Neural cell (in vitro differentiated cells): ENCODE measurements around the gene ASB6. TPM values are rescaled to one million over a fixed set of nuclear protein-coding genes. Genes with fewer than 3 reads are reported as not detected.

Source experiments
- H2AFZ ChIP-seq: fragments of 200-600, 300-800 bp; sonication (generic), shearing (Covaris generic); 2 replicates; pipeline ENCODE4 v1.6.0; 2014; ENCODE audit warnings: low read depth, mild to moderate bottlenecking, antibody characterized with exemption, low read length, moderate library complexity
- H3F3A ChIP-seq: fragments of 200-600 bp; shearing (Covaris generic); 2 replicates; pipeline ENCODE4 v1.6.1; 2016; ENCODE audit warnings: mild to moderate bottlenecking, moderate library complexity, mixed read lengths, antibody characterized with exemption, low read length; ENCODE audit not compliant: insufficient read depth, poor library complexity, severe bottlenecking
- H3K27ac ChIP-seq: fragments of 200-600, 300-800 bp; sonication (generic), shearing (Covaris generic); 2 replicates; pipeline ENCODE4 v1.5.1; 2014; ENCODE audit warnings: mild to moderate bottlenecking, low read length, moderate library complexity
- H3K27me3 ChIP-seq: fragments of 300-800, 200-600 bp; sonication (generic), shearing (Covaris generic); 2 replicates; pipeline ENCODE4 v1.6.0; 2014; ENCODE audit warnings: mild to moderate bottlenecking, low read depth, low read length, moderate library complexity; ENCODE audit not compliant: insufficient read depth
- H3K36me3 ChIP-seq: fragments of 300-800, 200-600 bp; sonication (generic), shearing (Covaris generic); 2 replicates; pipeline ENCODE4 v1.5.1; 2014; ENCODE audit warnings: mild to moderate bottlenecking, antibody characterized with exemption, low read length, moderate library complexity; ENCODE audit not compliant: insufficient read depth
- H3K4me2 ChIP-seq: fragments of 300-800, 200-600 bp; sonication (generic), shearing (Covaris generic); 2 replicates; pipeline ENCODE4 v1.6.0; 2014; ENCODE audit warnings: mild to moderate bottlenecking, low read length
- H3K4me3 ChIP-seq: fragments of 300-800, 200-600 bp; sonication (generic), shearing (Covaris generic); 2 replicates; pipeline ENCODE4 v1.5.1; 2014; ENCODE audit warnings: mild to moderate bottlenecking, low read length, moderate library complexity
- H3K79me2 ChIP-seq: fragments of 200-600 bp; shearing (Covaris generic); replicated peaks from 2 replicates; pipeline ENCODE4 v1.6.0; 2014; ENCODE audit warnings: mild to moderate bottlenecking, low read length, moderate library complexity; ENCODE audit not compliant: insufficient read depth
- H3K9ac ChIP-seq: fragments of 300-800, 200-600 bp; sonication (generic), shearing (Covaris generic); 2 replicates; pipeline ENCODE4 v1.6.1; 2016; ENCODE audit warnings: mild to moderate bottlenecking, low read length, mixed read lengths
- H3K9me2 ChIP-seq: fragments of 200-600 bp; shearing (Covaris generic); 2 replicates; pipeline ENCODE4 v1.6.1; 2016; ENCODE audit warnings: mild to moderate bottlenecking, low read length, mixed read lengths; ENCODE audit not compliant: insufficient read depth
- H3K9me3 ChIP-seq: fragments of 200-600, 300-800 bp; sonication (generic), shearing (Covaris generic); 2 replicates; pipeline ENCODE4 v1.6.1; 2016; ENCODE audit warnings: mild to moderate bottlenecking, mixed run types, low read length, moderate library complexity, mixed read lengths
- H4K20me1 ChIP-seq: fragments of 200-600 bp; shearing (Covaris generic); 2 replicates; pipeline ENCODE4 v1.6.1; 2016; ENCODE audit warnings: mild to moderate bottlenecking, mixed run types; ENCODE audit not compliant: insufficient read depth
- EP300 ChIP-seq: fragments of 450-650 bp; conservative IDR thresholded peaks from 2 replicates; pipeline ENCODE4 v1.6.1; 2014; ENCODE audit warnings: antibody characterized with exemption, mild to moderate bottlenecking, moderate library complexity; ENCODE audit not compliant: poor library complexity, severe bottlenecking
- EZH2 ChIP-seq: fragments of 200-600, 300-800 bp; shearing (Covaris generic), sonication (generic); IDR thresholded peaks from 2 replicates; pipeline ENCODE4 v1.6.1; 2014; ENCODE audit warnings: antibody characterized with exemption, low read length, borderline replicate concordance, mild to moderate bottlenecking; ENCODE audit not compliant: insufficient read depth, poor library complexity, severe bottlenecking
- MXI1 ChIP-seq: fragments of 450-650 bp; conservative IDR thresholded peaks from 2 replicates; pipeline ENCODE4 v1.6.1; 2014; ENCODE audit warnings: antibody characterized with exemption, mild to moderate bottlenecking; ENCODE audit not compliant: poor library complexity, severe bottlenecking
- POLR2AphosphoS5 ChIP-seq: IDR thresholded peaks from 2 replicates; pipeline ENCODE4 v1.6.1; 2012
- RAD21 ChIP-seq: fragments of 450-650 bp; conservative IDR thresholded peaks from 2 replicates; pipeline ENCODE4 v1.6.1; 2014; ENCODE audit warnings: antibody characterized with exemption, mild to moderate bottlenecking, moderate library complexity
- SMC3 ChIP-seq: fragments of 450-650 bp; conservative IDR thresholded peaks from 2 replicates; pipeline ENCODE4 v1.6.1; 2014; ENCODE audit warnings: antibody characterized with exemption, mild to moderate bottlenecking, moderate library complexity; ENCODE audit not compliant: poor library complexity
- TAF1 ChIP-seq: IDR thresholded peaks from 2 replicates; pipeline ENCODE4 v1.6.1; 2012; ENCODE audit warnings: low read depth
- polyA plus RNA-seq: library from polyadenylated mRNA; depleted of rRNA; stranded (reverse); fragments of >200 nt; gene quantifications from 2 replicates; pipeline ENCODE4 v1.2.3, GENCODE V29; 2014
- TF ChIP-seq, protein P1 (sequence below): IDR thresholded peaks from 2 replicates; pipeline ENCODE4 v1.6.1; 2012; ENCODE audit warnings: borderline replicate concordance

The ASB6 gene
- polyA plus RNA-seq, 1 donor from 2014 or later, result 18.4 TPM

DNA sequence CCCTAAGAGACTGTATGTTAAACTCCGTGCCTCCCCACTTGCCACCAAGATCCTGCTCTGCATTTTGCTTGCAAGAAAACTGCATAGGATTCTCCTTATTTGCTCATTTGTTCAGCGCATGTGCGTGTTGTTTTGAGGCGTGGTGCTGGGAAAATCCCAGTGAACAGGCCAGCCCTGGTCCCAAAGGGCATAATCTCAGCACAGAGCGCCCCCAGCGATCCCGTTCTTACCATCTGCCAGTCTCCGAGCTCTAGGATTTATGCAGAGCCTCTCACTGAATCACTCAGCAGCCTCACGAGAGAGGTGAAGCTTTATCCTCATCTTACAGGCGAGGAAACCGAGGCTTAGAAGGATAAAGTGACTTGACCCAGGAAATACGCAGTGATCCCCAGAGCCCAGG lies 35.0 kb upstream of the ASB6 start:
- H3K9ac ChIP-seq, result no peak overlapping the region
- H4K20me1 ChIP-seq, result no peaks in the 10 kb centered on the region
- H3K9me2 ChIP-seq, result no peaks in the 10 kb centered on the region
- no peak overlapping the region for H3K4me3 ChIP-seq
- H2AFZ ChIP-seq, result no peak overlapping the region
- H3K36me3 ChIP-seq, result no peaks in the 10 kb centered on the region
- H3K27me3 ChIP-seq, result no peaks in the 10 kb centered on the region
- H3K9me3 ChIP-seq, result no peaks in the 10 kb centered on the region
- no peak for TF ChIP-seq EP300
- no peak for TF ChIP-seq MXI1
- no peak for TF ChIP-seq SMC3
- TF ChIP-seq RAD21, result no peak
- TF ChIP-seq POLR2AphosphoS5, result no peak
- TF ChIP-seq, protein P1, sequence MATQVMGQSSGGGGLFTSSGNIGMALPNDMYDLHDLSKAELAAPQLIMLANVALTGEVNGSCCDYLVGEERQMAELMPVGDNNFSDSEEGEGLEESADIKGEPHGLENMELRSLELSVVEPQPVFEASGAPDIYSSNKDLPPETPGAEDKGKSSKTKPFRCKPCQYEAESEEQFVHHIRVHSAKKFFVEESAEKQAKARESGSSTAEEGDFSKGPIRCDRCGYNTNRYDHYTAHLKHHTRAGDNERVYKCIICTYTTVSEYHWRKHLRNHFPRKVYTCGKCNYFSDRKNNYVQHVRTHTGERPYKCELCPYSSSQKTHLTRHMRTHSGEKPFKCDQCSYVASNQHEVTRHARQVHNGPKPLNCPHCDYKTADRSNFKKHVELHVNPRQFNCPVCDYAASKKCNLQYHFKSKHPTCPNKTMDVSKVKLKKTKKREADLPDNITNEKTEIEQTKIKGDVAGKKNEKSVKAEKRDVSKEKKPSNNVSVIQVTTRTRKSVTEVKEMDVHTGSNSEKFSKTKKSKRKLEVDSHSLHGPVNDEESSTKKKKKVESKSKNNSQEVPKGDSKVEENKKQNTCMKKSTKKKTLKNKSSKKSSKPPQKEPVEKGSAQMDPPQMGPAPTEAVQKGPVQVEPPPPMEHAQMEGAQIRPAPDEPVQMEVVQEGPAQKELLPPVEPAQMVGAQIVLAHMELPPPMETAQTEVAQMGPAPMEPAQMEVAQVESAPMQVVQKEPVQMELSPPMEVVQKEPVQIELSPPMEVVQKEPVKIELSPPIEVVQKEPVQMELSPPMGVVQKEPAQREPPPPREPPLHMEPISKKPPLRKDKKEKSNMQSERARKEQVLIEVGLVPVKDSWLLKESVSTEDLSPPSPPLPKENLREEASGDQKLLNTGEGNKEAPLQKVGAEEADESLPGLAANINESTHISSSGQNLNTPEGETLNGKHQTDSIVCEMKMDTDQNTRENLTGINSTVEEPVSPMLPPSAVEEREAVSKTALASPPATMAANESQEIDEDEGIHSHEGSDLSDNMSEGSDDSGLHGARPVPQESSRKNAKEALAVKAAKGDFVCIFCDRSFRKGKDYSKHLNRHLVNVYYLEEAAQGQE, result no peak
- no peak overlapping the region for H3K4me2 ChIP-seq
- no peaks in the 10 kb centered on the region for H3K79me2 ChIP-seq
- no peaks in the 10 kb centered on the region for H3F3A ChIP-seq
- H3K27ac ChIP-seq, result no peak overlapping the region

DNA sequence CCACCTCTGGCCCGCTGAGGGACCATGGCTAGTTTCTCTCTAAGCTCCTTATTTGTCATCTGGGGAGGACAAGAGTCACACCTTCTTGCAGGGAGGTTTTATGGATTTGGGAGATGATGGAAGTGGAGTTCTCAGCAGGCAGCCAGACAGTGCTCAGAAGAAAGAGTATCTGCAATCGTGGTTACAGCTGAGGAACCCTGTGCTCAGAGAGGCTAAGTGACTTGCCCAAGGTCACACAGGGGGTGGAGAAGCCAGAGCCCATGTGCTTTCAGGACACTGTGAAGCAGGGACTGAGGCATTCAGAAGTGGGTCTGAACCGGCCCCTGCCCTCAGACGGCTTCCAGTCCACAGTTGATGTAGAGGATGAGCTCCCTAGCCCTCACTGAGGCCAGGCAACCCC lies 34.3 kb upstream of the ASB6 start:
- no peak for TF ChIP-seq EP300
- TF ChIP-seq EZH2, result no peak
- no peak for TF ChIP-seq POLR2AphosphoS5
- TF ChIP-seq, protein P1, result no peak
- no peak for TF ChIP-seq TAF1
- TF ChIP-seq SMC3, result no peak
- no peak overlapping the region for H3K4me3 ChIP-seq
- no peaks in the 10 kb centered on the region for H4K20me1 ChIP-seq
- no peak overlapping the region for H3K9ac ChIP-seq
- H3K79me2 ChIP-seq, result no peaks in the 10 kb centered on the region
- no peaks in the 10 kb centered on the region for H3K9me2 ChIP-seq
- no peak overlapping the region for H2AFZ ChIP-seq
- no peaks in the 10 kb centered on the region for H3K27me3 ChIP-seq
- no peaks in the 10 kb centered on the region for H3K36me3 ChIP-seq
- H3K27ac ChIP-seq, result no peak overlapping the region
- H3K9me3 ChIP-seq, result no peaks in the 10 kb centered on the region
- H3F3A ChIP-seq, result no peaks in the 10 kb centered on the region
- no peak overlapping the region for H3K4me2 ChIP-seq
